SH-SY5Y (cell line): ENCODE measurements around the gene SELENOK.

Experiments
- GATA2 ChIP-seq: IDR thresholded peaks from 2 replicates; pipeline ENCODE4 v1.6.1; 2011; ENCODE audit warnings: mild to moderate bottlenecking, low read depth, low read length
- GATA3 ChIP-seq: IDR thresholded peaks from 2 replicates; pipeline ENCODE4 v1.6.1; 2011; ENCODE audit warnings: low read depth, mild to moderate bottlenecking, low read length, moderate library complexity

GRCh38 chr3:53845881-53846133, 45.9 kb downstream of the SELENOK start:
- TF ChIP-seq GATA2 (no peak), GATA3 (no peak)
